Measurements from ENCODE around the gene EVI2A.
"Not testable (repeated sequence)": the region's sequence is repeated elsewhere in the genome, so short reads cannot be mapped to it uniquely, and the experiment has no call there.

Gene EVI2A

GRCh38 chr17:31321481-31321880 lies at the start of gene EVI2A:
Gene EVI2A, minus strand, starts transcription at chr17:31321622. Its CDS starts 2,609 bp downstream, at chr17:31319013.
- DNase-seq = peak; percentile 85

- no peak for DNase-seq
Observed at GRCh38 chr17:31369266-31369665, 47.8 kb upstream of the EVI2A start.

DNA sequence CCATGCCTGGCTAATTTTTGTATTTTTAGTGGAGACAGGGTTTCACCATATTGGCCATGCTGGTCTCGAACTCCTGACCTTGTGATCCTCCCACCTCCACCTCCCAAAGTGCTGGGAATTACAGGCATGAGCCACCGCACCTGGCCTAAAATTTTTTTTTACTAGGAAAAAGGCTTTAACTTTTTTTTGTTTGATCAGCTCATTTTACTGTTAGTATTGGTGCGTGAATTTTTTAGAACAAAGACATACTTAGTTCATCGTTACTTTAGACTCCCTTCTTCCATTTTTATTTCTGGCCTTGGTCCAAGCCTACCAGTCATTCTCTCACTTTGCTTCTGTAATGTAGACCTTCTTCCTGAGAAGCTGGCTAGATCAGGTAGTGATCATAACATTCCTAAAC lies 44.7 kb upstream of the EVI2A start:
- no peak for DNase-seq

DNA sequence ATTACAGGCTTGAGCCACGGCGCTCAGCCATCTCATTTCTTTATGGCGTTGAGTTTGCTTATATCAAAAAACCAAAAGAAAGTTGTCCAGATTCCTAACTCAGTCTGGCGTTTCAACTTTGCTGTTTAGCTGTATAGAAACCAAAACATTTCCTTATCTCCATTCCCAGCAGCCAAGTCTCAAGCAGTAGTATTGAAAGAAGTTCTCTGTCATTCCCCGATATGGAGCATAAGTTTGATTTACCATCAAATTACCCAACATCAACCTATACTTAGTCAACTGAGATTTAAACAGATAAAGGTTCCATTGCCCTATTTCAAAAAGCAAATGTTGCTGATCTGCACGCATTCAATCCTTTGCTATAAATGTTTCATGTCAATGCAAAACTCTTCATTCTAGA lies 42.6 kb upstream of the EVI2A start:
- no peak for DNase-seq

DNA sequence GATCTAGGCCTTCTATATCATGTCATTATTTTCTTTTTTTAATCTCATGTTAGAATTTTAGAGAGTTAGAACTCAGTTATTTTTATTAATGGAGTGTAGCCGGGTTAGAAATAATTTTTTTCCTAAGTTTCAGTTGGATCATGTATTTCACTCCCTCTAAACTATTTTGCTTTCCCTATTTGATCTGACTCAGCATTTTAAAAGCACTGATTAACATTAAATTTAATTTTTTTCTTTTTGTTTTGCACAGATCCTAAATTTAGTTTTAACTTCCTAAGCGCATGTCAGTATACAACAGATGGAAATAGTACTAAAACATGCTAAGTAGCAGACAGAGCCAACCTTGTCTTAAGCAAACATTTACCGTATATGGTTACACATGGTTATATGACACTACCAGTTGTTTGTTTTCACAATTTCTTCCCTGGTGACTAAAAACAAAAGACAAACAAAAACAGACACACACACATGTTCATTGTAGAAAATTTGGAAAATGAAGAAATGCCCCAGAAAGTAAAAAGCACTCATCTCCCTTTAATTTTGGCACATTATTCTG lies 36.5 kb upstream of the EVI2A start:
- no peak for DNase-seq

DNA sequence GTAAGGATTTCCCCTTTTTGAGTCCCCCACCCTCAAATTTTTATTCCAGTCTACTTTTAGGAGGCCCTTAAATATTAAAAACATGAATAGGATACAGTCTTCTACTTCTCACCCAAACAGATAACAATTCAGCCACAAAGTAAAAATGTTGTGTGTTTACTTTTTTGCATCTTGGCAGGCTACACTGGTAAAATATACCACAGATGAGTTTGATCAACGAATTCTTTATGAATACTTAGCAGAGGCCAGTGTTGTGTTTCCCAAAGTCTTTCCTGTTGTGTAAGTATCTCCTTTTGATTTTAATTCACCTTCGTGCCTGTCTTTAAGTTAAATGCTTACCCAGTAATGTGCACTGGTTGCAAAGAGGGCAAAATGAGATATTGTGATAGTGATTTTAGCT lies 35.7 kb upstream of the EVI2A start:
- no peak for DNase-seq

DNA sequence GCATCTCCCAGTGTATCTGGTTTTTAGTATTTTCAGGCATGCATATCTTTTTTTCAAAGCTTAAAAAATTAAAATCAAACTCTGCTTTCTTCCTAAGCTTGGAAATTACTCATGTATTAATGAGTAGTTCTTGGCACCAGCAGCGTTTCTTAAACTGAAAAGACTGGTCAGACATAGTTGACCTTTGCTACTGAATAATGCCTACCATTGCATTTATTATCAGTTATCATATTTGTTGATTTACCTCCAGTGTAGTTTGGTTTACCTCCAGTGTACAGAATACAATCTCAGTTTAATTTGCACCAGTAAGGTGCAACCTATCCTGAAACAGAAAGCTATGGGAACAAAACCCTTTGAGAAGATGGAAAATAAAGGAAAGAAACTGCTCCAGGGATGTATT lies 34.5 kb upstream of the EVI2A start:
- no peak for DNase-seq

DNA sequence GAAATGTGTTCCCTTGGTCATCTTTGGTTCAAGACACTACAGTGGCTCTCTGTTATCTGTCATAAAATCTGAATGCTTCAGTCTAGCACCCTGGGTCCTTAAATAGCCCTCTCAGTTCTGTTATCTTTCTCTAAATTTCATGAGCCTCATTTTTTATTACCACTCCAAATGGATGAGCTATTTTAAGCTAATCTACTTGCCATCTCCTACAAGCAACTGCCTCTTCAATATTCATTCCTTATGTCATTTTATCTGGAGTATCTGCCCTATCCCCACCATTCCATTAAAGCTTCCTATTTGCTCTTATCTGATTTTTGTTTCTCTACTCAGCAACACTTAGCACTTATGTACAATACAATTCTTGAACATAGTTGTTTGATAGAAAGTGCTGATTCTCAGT lies 28.0 kb upstream of the EVI2A start:
- DNase-seq = no peak

DNA sequence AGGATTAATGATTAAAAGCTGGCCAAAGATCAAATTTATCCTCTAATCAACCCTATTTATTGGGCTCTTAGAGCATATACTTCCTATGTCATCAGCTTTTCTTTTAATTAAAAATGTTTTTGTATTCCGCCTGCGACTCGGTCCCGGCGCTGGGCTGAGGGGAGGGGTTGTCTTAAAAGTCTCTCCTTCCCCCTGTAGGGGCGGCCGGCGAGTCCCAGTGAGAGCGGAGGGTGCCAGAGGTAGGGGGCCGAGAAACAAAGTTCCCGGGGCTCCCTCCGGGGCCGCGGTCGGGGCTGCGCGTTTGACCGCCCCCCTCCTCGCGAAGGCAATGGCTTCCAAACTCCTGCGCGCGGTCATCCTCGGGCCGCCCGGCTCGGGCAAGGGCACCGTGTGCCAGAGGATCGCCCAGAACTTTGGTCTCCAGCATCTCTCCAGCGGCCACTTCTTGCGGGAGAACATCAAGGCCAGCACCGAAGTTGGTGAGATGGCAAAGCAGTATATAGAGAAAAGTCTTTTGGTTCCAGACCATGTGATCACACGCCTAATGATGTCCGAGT lies 23.8 kb upstream of the EVI2A start:
- not testable (repeated sequence) for DNase-seq

GRCh38 chr17:31339906-31340661 lies 18.7 kb upstream of the EVI2A start:
- no peak for DNase-seq

DNA sequence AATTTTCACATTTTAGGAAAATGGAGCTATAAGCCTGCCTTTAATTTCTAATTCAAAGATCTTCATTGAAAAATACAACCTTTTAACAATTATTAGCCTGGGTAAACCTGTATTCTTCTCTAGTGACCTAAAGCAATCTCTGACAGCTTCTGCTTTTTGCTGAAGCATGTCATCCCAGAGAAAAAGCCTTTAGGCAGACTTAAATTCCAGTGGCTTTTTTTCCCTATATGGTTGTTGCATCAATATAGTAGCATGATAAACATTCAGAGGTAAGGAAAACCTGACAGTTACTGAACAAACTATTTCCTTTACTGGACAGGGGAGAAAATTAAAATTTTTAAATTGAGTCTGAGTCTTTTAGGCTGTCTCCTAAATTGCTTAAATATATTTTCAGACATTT lies 7.8 kb upstream of the EVI2A start:
- DNase-seq = no peak

DNA sequence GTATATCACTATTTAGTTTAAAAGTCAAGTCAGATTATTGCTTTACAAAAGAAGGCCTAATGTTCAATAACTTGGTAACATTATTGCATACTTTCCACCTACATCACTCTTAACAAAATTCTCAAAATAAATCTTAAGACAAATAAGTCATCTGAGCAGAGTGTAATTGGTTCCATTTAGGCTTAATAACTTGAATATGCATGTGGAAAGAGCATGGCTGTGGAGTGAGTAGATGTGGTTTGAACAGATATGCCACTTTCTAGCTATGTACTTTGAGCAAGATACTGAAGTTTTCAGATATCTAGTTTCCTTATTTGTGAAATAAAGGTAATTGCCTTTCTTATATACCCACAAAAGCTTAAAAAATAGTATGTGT lies 6.7 kb upstream of the EVI2A start:
- DNase-seq = no peak

DNA sequence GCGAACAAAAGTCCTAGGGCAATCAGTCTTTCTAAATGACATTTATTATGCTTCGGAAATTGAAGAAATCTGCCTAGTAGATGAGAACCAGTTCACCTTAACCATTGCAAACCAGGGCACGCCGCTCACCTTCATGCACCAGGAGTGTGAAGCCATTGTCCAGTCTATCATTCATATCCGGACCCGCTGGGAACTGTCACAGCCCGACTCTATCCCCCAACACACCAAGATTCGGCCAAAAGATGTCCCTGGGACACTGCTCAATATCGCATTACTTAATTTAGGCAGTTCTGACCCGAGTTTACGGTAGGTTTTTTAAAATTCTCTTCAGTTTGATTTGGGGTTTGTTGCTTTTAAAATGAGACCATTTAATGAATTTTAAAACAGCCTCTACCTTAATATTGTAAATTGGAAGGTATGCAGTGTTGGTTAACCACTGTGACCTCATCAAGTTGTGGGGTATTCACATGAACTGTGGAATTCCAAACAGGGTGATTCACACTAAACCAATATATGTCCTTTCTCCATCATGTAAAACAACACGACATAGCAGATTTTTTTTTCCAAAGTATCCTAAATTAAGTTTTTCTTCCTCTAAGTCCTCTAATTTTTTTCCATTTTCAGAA lies 6.2 kb upstream of the EVI2A start:
- no peak for DNase-seq

GRCh38 chr17:31323551-31323950 lies 2.1 kb upstream of the EVI2A start:
- no peak for DNase-seq

DNA sequence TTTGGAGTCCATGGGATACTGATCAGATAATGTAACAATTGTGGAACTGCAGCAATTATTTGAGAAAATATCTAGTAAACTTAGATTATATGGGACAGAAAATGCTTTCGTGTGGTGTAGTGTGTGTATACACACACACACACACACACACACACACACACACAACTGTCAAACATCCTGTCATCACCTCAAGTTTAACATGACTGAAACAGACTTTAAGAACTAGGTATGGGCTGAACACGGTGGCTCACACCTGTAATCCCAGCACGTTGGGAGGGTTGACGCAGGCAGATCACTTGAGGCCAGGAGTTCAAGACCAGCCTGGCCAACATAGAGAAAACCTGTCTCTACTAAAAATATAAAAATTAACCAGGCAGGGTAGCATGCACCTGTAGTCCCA lies 544 bp upstream of the EVI2A start:
- DNase-seq = peak; percentile 36

DNA sequence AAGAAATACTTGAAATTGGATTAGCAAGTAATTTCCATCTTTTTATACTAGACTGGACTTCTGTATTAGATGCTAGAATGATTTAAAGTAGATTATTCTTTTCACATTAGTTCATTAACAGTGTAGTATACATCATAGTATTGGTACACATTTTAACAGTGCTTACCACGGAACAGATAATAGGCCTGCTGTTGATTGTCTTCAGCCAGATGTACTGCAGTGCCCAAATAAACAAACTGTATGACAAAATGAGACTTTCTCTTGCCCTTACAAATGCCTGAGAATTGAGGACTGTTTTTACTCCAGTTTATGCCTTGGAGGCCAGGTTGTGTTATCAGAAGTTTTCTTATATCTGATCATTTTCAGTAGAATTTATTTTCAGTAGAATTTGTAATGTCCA lies 631 bp downstream of the EVI2A start:
- no peak for DNase-seq

DNA sequence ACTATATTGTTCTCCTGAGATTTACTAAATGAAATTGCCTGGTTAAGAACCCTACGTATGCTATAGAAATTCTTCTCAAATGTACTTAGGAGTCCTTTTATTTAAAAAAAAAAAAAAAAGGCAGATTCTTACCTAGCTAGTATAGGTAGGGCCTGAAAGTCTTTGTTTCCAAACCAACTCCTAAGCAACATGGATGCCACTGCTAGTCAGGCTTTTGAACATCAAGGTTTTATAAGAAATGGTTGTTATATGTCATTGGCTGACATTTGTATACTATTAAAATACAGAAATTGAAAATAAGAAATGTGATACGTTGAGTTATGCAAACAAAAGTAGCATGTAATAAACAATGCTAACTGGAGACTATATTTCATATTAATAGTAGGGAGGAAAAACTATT lies 1.2 kb downstream of the EVI2A start:
- DNase-seq = no peak

GRCh38 chr17:31318851-31319661 lies 2.4 kb downstream of the EVI2A start:
- no peak for DNase-seq

GRCh38 chr17:31318298-31318801 lies 3.1 kb downstream of the EVI2A start:
- peak; percentile 70 for DNase-seq

GRCh38 chr17:31314782-31315100 lies 6.7 kb downstream of the EVI2A start:
- no peak for DNase-seq

DNA sequence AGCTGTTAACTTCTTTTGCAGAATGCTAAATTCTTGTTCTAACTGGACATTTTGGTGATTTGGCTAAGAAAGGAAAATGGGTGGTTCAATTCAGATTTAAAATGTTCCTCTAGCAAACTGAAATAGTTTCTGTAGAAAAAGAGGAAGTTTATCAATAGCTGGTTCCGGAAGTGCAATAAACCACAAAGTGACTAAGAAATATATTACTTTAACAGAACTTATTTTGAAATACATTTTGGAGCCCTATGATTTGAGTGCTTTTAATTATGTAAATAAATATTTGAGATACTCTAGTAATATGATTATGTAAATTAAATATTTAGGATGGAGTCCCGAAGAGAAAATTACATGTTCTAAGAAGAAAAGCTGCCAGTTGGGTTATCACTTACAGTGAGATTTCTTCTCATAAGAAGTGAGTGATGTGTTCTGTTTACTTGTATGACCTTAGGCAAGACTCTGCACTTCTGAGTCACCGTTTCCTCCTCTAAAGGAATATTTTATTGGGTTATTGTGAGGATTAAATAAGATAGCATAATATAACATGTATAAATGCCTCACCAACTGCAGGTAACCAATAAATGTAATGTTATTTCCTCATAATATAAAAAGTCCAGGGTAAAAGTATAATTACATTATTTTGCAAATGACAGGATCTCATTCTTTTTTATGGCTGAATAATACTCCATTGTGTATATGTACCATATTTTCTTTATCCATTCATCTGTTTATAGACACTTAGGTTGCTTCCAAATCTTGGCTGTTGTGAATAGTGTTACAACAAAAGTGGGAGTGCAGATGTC lies 7.2 kb downstream of the EVI2A start, which contains the start of gene EVI2B:
TSS of gene EVI2B (minus strand) at position 73 of the 800 bp plus-strand sequence. CDS start 8,445 bp downstream, outside the sequence.
- no peak for DNase-seq

GRCh38 chr17:31312223-31312622 lies 9.2 kb downstream of the EVI2A start:
- peak; percentile 54 for DNase-seq

Measured in activated CD4-positive, alpha-beta T cell treated with anti-CD3 and anti-CD28 coated beads for 48 hours (primary cell).